ENCODE results near the gene GTF3A. TPM values are rescaled to one million over a fixed set of nuclear protein-coding genes. Genes with fewer than 3 reads are reported as not detected.

GTF3A gene
- total RNA-seq, 1 donor from 2014 or later: 75.9 TPM

- DNase-seq (ENCODE audit: low spot score, unreplicated experiment): no peak
- peak overlapping the region; percentile 45 for H3K27ac Mint-ChIP-seq
- no peaks in the 10 kb centered on the region for H3K36me3 Mint-ChIP-seq (ENCODE audit: insufficient read depth)
- H3K27me3 Mint-ChIP-seq: no peaks in the 10 kb centered on the region
- H3K4me3 Mint-ChIP-seq (ENCODE audit: low read depth): no peak overlapping the region
- H3K4me1 Mint-ChIP-seq (ENCODE audit: low read depth): peaks cover 14% of the 10 kb centered on the region
- no peak for TF ChIP-seq CTCF (IDR thresholded peaks at IDR 0.05; ENCODE audit: unreplicated experiment)
- no peaks in the 10 kb centered on the region for H3K9me3 Mint-ChIP-seq (ENCODE audit: low read depth)
Measured at GRCh38 chr13:27448308-27448707, 23.9 kb downstream of the GTF3A start.

- no peak for TF ChIP-seq CTCF (IDR thresholded peaks at IDR 0.05; ENCODE audit: unreplicated experiment)
- no peak for DNase-seq (ENCODE audit: low spot score, unreplicated experiment)
- no peaks in the 10 kb centered on the region for H3K27me3 Mint-ChIP-seq
Measured at GRCh38 chr13:27449081-27449603, 24.7 kb downstream of the GTF3A start.

GRCh38 chr13:27449936-27450828 is 25.8 kb downstream of the GTF3A start, which contains the start of gene MTIF3:
Gene MTIF3, minus strand, starts transcription at chr13:27450564. Its CDS starts 10,116 bp downstream, at chr13:27440448.
- Mint-ChIP-seq H3K4me1 (ENCODE audit: low read depth) (peaks cover 14% of the 10 kb centered on the region), H3K4me3 (ENCODE audit: low read depth) (peak within 1 kb of the TSS; percentile 86), H3K27me3 (no peaks in the 10 kb centered on the region), H3K36me3 (ENCODE audit: insufficient read depth) (no peaks in the 10 kb centered on the region), H3K9me3 (ENCODE audit: low read depth) (no peaks in the 10 kb centered on the region), H3K27ac (peak within 1 kb of the TSS; percentile 97)
- TF ChIP-seq CTCF (IDR thresholded peaks at IDR 0.05; ENCODE audit: unreplicated experiment): no peak
- peak; percentile 94 for DNase-seq (ENCODE audit: low spot score, unreplicated experiment)

More at GRCh38 chr13:27449081-27449603, 24.7 kb downstream of the GTF3A start:
- Mint-ChIP-seq H3K4me1 (ENCODE audit: low read depth) (peaks cover 14% of the 10 kb centered on the region), H3K9me3 (ENCODE audit: low read depth) (no peaks in the 10 kb centered on the region), H3K27ac (peak overlapping the region; percentile 97), H3K36me3 (ENCODE audit: insufficient read depth) (no peaks in the 10 kb centered on the region), H3K4me3 (ENCODE audit: low read depth) (peak overlapping the region; percentile 86)

- H3K27ac Mint-ChIP-seq: peak overlapping the region; percentile 97
- DNase-seq (ENCODE audit: low spot score, unreplicated experiment): peak; percentile 37
- H3K27me3 Mint-ChIP-seq: no peaks in the 10 kb centered on the region
- H3K4me3 Mint-ChIP-seq (ENCODE audit: low read depth): peak overlapping the region; percentile 86
- peaks cover 21% of the 10 kb centered on the region for H3K4me1 Mint-ChIP-seq (ENCODE audit: low read depth)
- no peak for TF ChIP-seq CTCF (IDR thresholded peaks at IDR 0.05; ENCODE audit: unreplicated experiment)
- no peaks in the 10 kb centered on the region for H3K9me3 Mint-ChIP-seq (ENCODE audit: low read depth)
- H3K36me3 Mint-ChIP-seq (ENCODE audit: insufficient read depth): no peaks in the 10 kb centered on the region
Measured at GRCh38 chr13:27450921-27451471, 26.6 kb downstream of the GTF3A start.

GRCh38 chr13:27455331-27455855 is 31.0 kb downstream of the GTF3A start:
- peaks cover 3% of the 10 kb centered on the region for H3K27me3 Mint-ChIP-seq
- no peaks in the 10 kb centered on the region for H3K36me3 Mint-ChIP-seq (ENCODE audit: insufficient read depth)
- H3K9me3 Mint-ChIP-seq (ENCODE audit: low read depth): no peaks in the 10 kb centered on the region
- TF ChIP-seq CTCF (IDR thresholded peaks at IDR 0.05; ENCODE audit: unreplicated experiment): no peak
- peaks cover 20% of the 10 kb centered on the region for H3K4me1 Mint-ChIP-seq (ENCODE audit: low read depth)
- H3K4me3 Mint-ChIP-seq (ENCODE audit: low read depth): no peak overlapping the region
- no peak for DNase-seq (ENCODE audit: low spot score, unreplicated experiment)
- H3K27ac Mint-ChIP-seq: peak overlapping the region; percentile 88

Measured in progenitor cell of endocrine pancreas (in vitro differentiated cells).